NCI-H2227 (cell line): Measurements from ENCODE around the gene TRMO.
"Not testable (repeated sequence)": the region's sequence is repeated elsewhere in the genome, so short reads cannot be mapped to it uniquely, and the experiment has no call there.

ENCODE experiments used
- DNase-seq: peaks from one replicate; lab custom pipeline; 2025; ENCODE audit not compliant: unreplicated experiment; lab: John Stamatoyannopoulos, UW

Gene TRMO

GRCh38 chr9:97921959-97922724 lies at the start of gene TRMO:
TSS of gene TRMO (minus strand) at chr9:97922500. CDS start at chr9:97922493, 7 bp downstream.
- peak; percentile 98 for DNase-seq

GRCh38 chr9:97970165-97970564 lies 47.9 kb upstream of the TRMO start:
- no peak for DNase-seq

- no peak for DNase-seq
These were observed 46.7 kb upstream of the TRMO start for GRCh38 chr9:97969014-97969413.

GRCh38 chr9:97966493-97966892 lies 44.2 kb upstream of the TRMO start:
- no peak for DNase-seq

- DNase-seq = no peak
These were observed 42.6 kb upstream of the TRMO start for GRCh38 chr9:97964901-97965300.

GRCh38 chr9:97963232-97963631 lies 40.9 kb upstream of the TRMO start:
- no peak for DNase-seq

- DNase-seq = no peak
These were observed 40.3 kb upstream of the TRMO start for GRCh38 chr9:97962575-97962974.

GRCh38 chr9:97962136-97962535 lies 39.8 kb upstream of the TRMO start:
- no peak for DNase-seq

- no peak for DNase-seq
These were observed 39.1 kb upstream of the TRMO start for GRCh38 chr9:97961361-97961760.

GRCh38 chr9:97960678-97961328 lies 38.5 kb upstream of the TRMO start:
- DNase-seq = not testable (repeated sequence)

GRCh38 chr9:97959585-97959984 lies 37.3 kb upstream of the TRMO start:
- no peak for DNase-seq

GRCh38 chr9:97958812-97959511 lies 36.7 kb upstream of the TRMO start:
- DNase-seq = no peak

GRCh38 chr9:97956331-97956730 lies 34.0 kb upstream of the TRMO start:
- DNase-seq = no peak

GRCh38 chr9:97954550-97954989 lies 32.3 kb upstream of the TRMO start:
- peak; percentile 4 for DNase-seq

- DNase-seq = not testable (repeated sequence)
These were observed 28.6 kb upstream of the TRMO start for GRCh38 chr9:97950873-97951272.

GRCh38 chr9:97947094-97947493 lies 24.8 kb upstream of the TRMO start:
- DNase-seq = not testable (repeated sequence)

- DNase-seq = not testable (repeated sequence)
These were observed 23.2 kb upstream of the TRMO start for GRCh38 chr9:97945470-97945869.

GRCh38 chr9:97944612-97945011 lies 22.3 kb upstream of the TRMO start:
- DNase-seq = no peak

- DNase-seq = no peak
These were observed 21.1 kb upstream of the TRMO start for GRCh38 chr9:97943308-97943855.

GRCh38 chr9:97941323-97941722 lies 19.0 kb upstream of the TRMO start:
- no peak for DNase-seq

- no peak for DNase-seq
These were observed 18.4 kb upstream of the TRMO start for GRCh38 chr9:97940741-97941140.

GRCh38 chr9:97940233-97940632 lies 17.9 kb upstream of the TRMO start:
- DNase-seq = no peak
